HCT116 (cell line): Measurements from ENCODE around the gene BTC. TPM values are rescaled to one million over a fixed set of nuclear protein-coding genes. Genes with fewer than 3 reads are reported as not detected.

Experiments used
- ATAC-seq: fragments of 200-7000 bp; cut with Tn5 transposase; 2 replicates; pipeline ENCODE4 v1.9.1; 2020; ENCODE audit warnings: mild to moderate bottlenecking, moderate library complexity
- BruUV-seq: library from RNA; stranded (reverse); fragments of 400-500 nt; replicated peaks from 2 replicates; lab custom pipeline; 2021; lab: Mats Ljungman, UMichigan
- CTCF ChIA-PET: fragments of 300-600 bp; sonication (Branson Sonifier 250); formaldehyde crosslinking; loops from one replicate; lab custom pipeline; 2021; ENCODE audit warnings: antibody characterized with exemption; lab: Charles Lee
- POLR2A ChIA-PET: fragments of 300-600, 350-600 bp; sonication (Branson Sonifier 250); formaldehyde crosslinking; loops from one replicate; lab custom pipeline; 2021; ENCODE audit warnings: antibody characterized with exemption; lab: Charles Lee
- RAD21 ChIA-PET, 2 experiments: fragments of 300-600 bp; sonication (Branson Sonifier 250); formaldehyde crosslinking; loops; one replicate each; lab custom pipeline; 2023; ENCODE audit warnings: low total read pairs in 2 of 2; ENCODE audit not compliant: uncharacterized antibody in 2 of 2, unreplicated experiment in 2 of 2, low non-redundant PET in 1 of 2; lab: Charles Lee
- DNase-seq: peaks from one replicate; pipeline ENCODE4 v3.0.0-alpha.2; 2010; ENCODE audit warnings: low read depth, low spot score
- H2AFZ ChIP-seq: fragments of 200-600 bp; shearing (Covaris generic), sonication (generic); 2 replicates; pipeline ENCODE4 v1.6.1; 2017; ENCODE audit warnings: low read depth, mixed run types, mixed read lengths, antibody characterized with exemption, low read length; ENCODE audit not compliant: poor library complexity, severe bottlenecking
- H3K27ac ChIP-seq: 2 replicates; pipeline ENCODE4 v1.5.1; 2012; ENCODE audit warnings: low read depth, low read length
- H3K27me3 ChIP-seq: fragments of 200-600 bp; sonication (generic); 2 replicates; pipeline ENCODE4 v1.6.1; 2016; ENCODE audit warnings: mixed run types, low read length, mixed read lengths; ENCODE audit not compliant: insufficient read depth
- H3K36me3 ChIP-seq, 2 experiments: fragments of 200-500 bp in 1 of 2; fragments of 200-600 bp in 1 of 2; sonication (Bioruptor generic) in 1 of 2; sonication (generic) in 1 of 2; 2 replicates each; pipeline versions ENCODE4 v1.5.1 to v1.6.1; 2014 to 2016; ENCODE audit warnings: low read length in 2 of 2, inconsistent platforms in 1 of 2, mixed read lengths in 1 of 2, mixed run types in 1 of 2; ENCODE audit not compliant: insufficient read depth in 2 of 2, control insufficient read depth in 1 of 2
- H3K4me1 ChIP-seq, 2 experiments: fragments of 200-600 bp in 1 of 2; sonication (generic) in 1 of 2; 2 replicates each; pipeline versions ENCODE4 v1.5.1 to v1.6.1; 2012 to 2017; ENCODE audit warnings: low read length in 2 of 2, inconsistent platforms in 1 of 2, mild to moderate bottlenecking in 1 of 2, mixed read lengths in 1 of 2, mixed run types in 1 of 2, moderate library complexity in 1 of 2; ENCODE audit not compliant: insufficient read depth in 2 of 2, control insufficient read depth in 1 of 2
- H3K4me2 ChIP-seq: fragments of 200-600 bp; sonication (generic); 2 replicates; pipeline ENCODE4 v1.6.1; 2017; ENCODE audit warnings: mixed run types, low read length, mixed read lengths
- H3K4me3 ChIP-seq, 2 experiments: fragments of 200-600 bp in 1 of 2; sonication (generic) in 1 of 2; replicated peaks in 1 of 2; 2 replicates each; pipeline ENCODE4 v1.5.1; 2011 to 2016; ENCODE audit warnings: low read length in 2 of 2, control low read depth in 1 of 2, low read depth in 1 of 2, mild to moderate bottlenecking in 1 of 2, mixed read lengths in 1 of 2, mixed run types in 1 of 2
- H3K79me2 ChIP-seq: fragments of 200-600 bp; sonication (generic); 2 replicates; pipeline ENCODE4 v1.6.1; 2017; ENCODE audit warnings: mild to moderate bottlenecking, mixed run types, low read length, moderate library complexity, mixed read lengths; ENCODE audit not compliant: insufficient read depth
- H3K9ac ChIP-seq: fragments of 200-600 bp; sonication (generic); 2 replicates; pipeline ENCODE4 v1.6.1; 2016; ENCODE audit warnings: low read length, mixed read lengths
- H3K9me2 ChIP-seq: fragments of 200-600 bp; sonication (generic), shearing (Covaris generic); 2 replicates; pipeline ENCODE4 v1.6.1; 2017; ENCODE audit warnings: mixed run types, mild to moderate bottlenecking, moderate library complexity; ENCODE audit not compliant: insufficient read depth
- H3K9me3 ChIP-seq, 2 experiments: fragments of 200-500 bp in 1 of 2; fragments of 200-600 bp in 1 of 2; sonication (Bioruptor generic) in 1 of 2; sonication (generic) in 1 of 2; 2 replicates each; pipeline ENCODE4 v1.6.1; 2014 to 2017; ENCODE audit warnings: low read length in 2 of 2, mixed read lengths in 2 of 2, inconsistent platforms in 1 of 2, low read depth in 1 of 2, mild to moderate bottlenecking in 1 of 2, mixed run types in 1 of 2, moderate library complexity in 1 of 2; ENCODE audit not compliant: control insufficient read depth in 1 of 2, insufficient read depth in 1 of 2
- H4K20me1 ChIP-seq: fragments of 200-600 bp; sonication (generic), shearing (Covaris generic); 2 replicates; pipeline ENCODE4 v1.6.1; 2017; ENCODE audit warnings: mixed run types, mild to moderate bottlenecking, moderate library complexity; ENCODE audit not compliant: insufficient read depth
- CBX3 ChIP-seq: IDR thresholded peaks from 2 replicates; pipeline ENCODE4 v1.6.1; 2012; ENCODE audit warnings: low read depth
- CEBPB ChIP-seq: IDR thresholded peaks from 2 replicates; pipeline ENCODE4 v1.6.1; 2012; ENCODE audit warnings: low read depth
- ELF1 ChIP-seq: IDR thresholded peaks from 2 replicates; pipeline ENCODE4 v1.6.1; 2012; ENCODE audit warnings: low read depth, borderline replicate concordance
- EZH2 ChIP-seq: fragments of 200-600 bp; sonication (generic); IDR thresholded peaks from 2 replicates; pipeline ENCODE4 v1.6.1; 2017; ENCODE audit warnings: antibody characterized with exemption, mixed run types
- FOSL1 ChIP-seq: IDR thresholded peaks from 2 replicates; pipeline ENCODE4 v1.6.1; 2012; ENCODE audit warnings: low read depth
- JUND ChIP-seq: IDR thresholded peaks from 2 replicates; pipeline ENCODE4 v1.6.1; 2012
- MAX ChIP-seq: IDR thresholded peaks from 2 replicates; pipeline ENCODE4 v1.6.1; 2012
- POLR2A ChIP-seq: IDR thresholded peaks from 2 replicates; pipeline ENCODE4 v1.7.0; 2011; ENCODE audit warnings: borderline replicate concordance; ENCODE audit not compliant: insufficient read depth, insufficient read length; ENCODE audit errors: extremely low read depth
- RAD21 ChIP-seq: IDR thresholded peaks from 2 replicates; pipeline ENCODE4 v1.6.1; 2012; ENCODE audit warnings: low read depth, mild to moderate bottlenecking
- SIN3A ChIP-seq: IDR thresholded peaks from 2 replicates; pipeline ENCODE4 v1.6.1; 2012; ENCODE audit warnings: low read depth
- SP1 ChIP-seq: IDR thresholded peaks from 2 replicates; pipeline ENCODE4 v1.6.1; 2012; ENCODE audit warnings: low read depth
- SRF ChIP-seq: IDR thresholded peaks from 2 replicates; pipeline ENCODE4 v1.6.1; 2012; ENCODE audit warnings: low read depth
- YY1 ChIP-seq: IDR thresholded peaks from 2 replicates; pipeline ENCODE4 v1.6.1; 2011; ENCODE audit warnings: low read length, low read depth, moderate library complexity, mild to moderate bottlenecking; ENCODE audit not compliant: insufficient replicate concordance; ENCODE audit errors: extremely low read depth
- ZNF274 ChIP-seq: fragments of 200-500 bp; sonication (Bioruptor generic); IDR thresholded peaks from 2 replicates; pipeline ENCODE4 v1.6.1; 2014; ENCODE audit warnings: mild to moderate bottlenecking, low read depth, low read length, inconsistent platforms
- intact Hi-C: fragments of 100-400 bp; cut with micrococcal nuclease; formaldehyde crosslinking; loops from 2 replicates; pipeline ENCODE4 v1.10.0; 2022
- total RNA-seq: library from RNA; stranded (reverse); gene quantifications from one replicate; pipeline ENCODE4 v1.2.1, GENCODE V29; 2021; ENCODE audit not compliant: unreplicated experiment
- TF ChIP-seq, protein P1 (sequence below): IDR thresholded peaks from 2 replicates; pipeline ENCODE4 v1.6.1; 2012; ENCODE audit warnings: low read depth

BTC gene
- total RNA-seq, 1 experiment from 2014 or later, result 4.5 TPM

DNA sequence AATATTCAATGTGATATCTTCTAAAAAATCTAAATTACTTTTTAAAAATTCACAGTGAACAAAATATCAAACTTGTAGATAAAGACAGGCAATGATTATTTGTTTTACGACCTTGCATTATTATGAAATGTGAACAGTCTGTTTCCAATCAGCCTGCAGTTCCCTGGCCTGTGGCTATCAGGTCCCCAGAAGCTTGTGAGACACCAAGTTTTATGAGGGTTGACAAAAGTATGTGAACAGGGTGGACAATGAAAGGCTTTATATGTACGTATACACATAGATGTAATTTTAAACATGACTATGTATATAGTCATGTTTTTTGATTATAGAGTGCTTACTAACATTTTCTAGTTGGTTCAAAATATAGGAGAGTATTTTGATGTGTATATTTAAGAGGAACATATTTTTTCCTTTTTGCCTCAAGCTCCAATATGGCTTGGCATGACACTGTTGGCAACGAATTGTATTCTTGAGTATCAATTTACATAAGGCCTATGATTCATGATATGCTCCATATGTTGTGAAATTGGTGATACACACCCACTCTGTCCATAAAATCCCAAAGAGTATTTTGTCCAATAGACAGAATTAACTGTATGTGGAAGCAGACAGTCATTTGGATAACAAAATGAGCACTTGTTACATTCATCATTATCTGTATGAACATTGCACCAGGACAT is 55.7 kb downstream of the BTC start:
- RAD21 ChIA-PET, result no interaction called here
- CTCF ChIA-PET, result no interaction called here
- Histone ChIP-seq H3K27ac (no peak overlapping the region), H3K79me2 (no peaks in the 10 kb centered on the region), H3K4me3 (no peak overlapping the region), H3K36me3 (no peaks in the 10 kb centered on the region), H3K4me2 (no peak overlapping the region), H3K9ac (no peak overlapping the region), H2AFZ (no peak overlapping the region), H3K9me2 (no peaks in the 10 kb centered on the region), H3K27me3 (no peaks in the 10 kb centered on the region), H4K20me1 (no peaks in the 10 kb centered on the region), H3K4me1 (no peaks in the 10 kb centered on the region), H3K9me3 (no peaks in the 10 kb centered on the region)
- intact Hi-C loops, result no loop called here
- POLR2A ChIA-PET, result no interaction called here
- no peak for ATAC-seq
- TF ChIP-seq FOSL1, result no peak
- no peak for TF ChIP-seq MAX
- no peak for TF ChIP-seq SP1
- no peak for TF ChIP-seq EZH2
- no peak for TF ChIP-seq SRF
- TF ChIP-seq ELF1, result no peak
- no peak for TF ChIP-seq ZNF274
- no peak for TF ChIP-seq CEBPB
- no peak for TF ChIP-seq POLR2A
- TF ChIP-seq SIN3A, result no peak
- TF ChIP-seq JUND, result no peak
- no peak for TF ChIP-seq RAD21
- no peak for TF ChIP-seq YY1
- TF ChIP-seq CBX3, result no peak
- TF ChIP-seq, protein P1, sequence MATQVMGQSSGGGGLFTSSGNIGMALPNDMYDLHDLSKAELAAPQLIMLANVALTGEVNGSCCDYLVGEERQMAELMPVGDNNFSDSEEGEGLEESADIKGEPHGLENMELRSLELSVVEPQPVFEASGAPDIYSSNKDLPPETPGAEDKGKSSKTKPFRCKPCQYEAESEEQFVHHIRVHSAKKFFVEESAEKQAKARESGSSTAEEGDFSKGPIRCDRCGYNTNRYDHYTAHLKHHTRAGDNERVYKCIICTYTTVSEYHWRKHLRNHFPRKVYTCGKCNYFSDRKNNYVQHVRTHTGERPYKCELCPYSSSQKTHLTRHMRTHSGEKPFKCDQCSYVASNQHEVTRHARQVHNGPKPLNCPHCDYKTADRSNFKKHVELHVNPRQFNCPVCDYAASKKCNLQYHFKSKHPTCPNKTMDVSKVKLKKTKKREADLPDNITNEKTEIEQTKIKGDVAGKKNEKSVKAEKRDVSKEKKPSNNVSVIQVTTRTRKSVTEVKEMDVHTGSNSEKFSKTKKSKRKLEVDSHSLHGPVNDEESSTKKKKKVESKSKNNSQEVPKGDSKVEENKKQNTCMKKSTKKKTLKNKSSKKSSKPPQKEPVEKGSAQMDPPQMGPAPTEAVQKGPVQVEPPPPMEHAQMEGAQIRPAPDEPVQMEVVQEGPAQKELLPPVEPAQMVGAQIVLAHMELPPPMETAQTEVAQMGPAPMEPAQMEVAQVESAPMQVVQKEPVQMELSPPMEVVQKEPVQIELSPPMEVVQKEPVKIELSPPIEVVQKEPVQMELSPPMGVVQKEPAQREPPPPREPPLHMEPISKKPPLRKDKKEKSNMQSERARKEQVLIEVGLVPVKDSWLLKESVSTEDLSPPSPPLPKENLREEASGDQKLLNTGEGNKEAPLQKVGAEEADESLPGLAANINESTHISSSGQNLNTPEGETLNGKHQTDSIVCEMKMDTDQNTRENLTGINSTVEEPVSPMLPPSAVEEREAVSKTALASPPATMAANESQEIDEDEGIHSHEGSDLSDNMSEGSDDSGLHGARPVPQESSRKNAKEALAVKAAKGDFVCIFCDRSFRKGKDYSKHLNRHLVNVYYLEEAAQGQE, result no peak
- no TSS peak for BruUV-seq
- DNase-seq, result no peak
